Amniotic epithelial cell (primary cell): ENCODE measurements around the gene SLC6A14.

Experiments used
- DNase-seq: peaks from one replicate; pipeline ENCODE4 v3.0.0-alpha.2; 2010; ENCODE audit warnings: low read depth

The SLC6A14 gene, protein sequence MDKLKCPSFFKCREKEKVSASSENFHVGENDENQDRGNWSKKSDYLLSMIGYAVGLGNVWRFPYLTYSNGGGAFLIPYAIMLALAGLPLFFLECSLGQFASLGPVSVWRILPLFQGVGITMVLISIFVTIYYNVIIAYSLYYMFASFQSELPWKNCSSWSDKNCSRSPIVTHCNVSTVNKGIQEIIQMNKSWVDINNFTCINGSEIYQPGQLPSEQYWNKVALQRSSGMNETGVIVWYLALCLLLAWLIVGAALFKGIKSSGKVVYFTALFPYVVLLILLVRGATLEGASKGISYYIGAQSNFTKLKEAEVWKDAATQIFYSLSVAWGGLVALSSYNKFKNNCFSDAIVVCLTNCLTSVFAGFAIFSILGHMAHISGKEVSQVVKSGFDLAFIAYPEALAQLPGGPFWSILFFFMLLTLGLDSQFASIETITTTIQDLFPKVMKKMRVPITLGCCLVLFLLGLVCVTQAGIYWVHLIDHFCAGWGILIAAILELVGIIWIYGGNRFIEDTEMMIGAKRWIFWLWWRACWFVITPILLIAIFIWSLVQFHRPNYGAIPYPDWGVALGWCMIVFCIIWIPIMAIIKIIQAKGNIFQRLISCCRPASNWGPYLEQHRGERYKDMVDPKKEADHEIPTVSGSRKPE

DNA sequence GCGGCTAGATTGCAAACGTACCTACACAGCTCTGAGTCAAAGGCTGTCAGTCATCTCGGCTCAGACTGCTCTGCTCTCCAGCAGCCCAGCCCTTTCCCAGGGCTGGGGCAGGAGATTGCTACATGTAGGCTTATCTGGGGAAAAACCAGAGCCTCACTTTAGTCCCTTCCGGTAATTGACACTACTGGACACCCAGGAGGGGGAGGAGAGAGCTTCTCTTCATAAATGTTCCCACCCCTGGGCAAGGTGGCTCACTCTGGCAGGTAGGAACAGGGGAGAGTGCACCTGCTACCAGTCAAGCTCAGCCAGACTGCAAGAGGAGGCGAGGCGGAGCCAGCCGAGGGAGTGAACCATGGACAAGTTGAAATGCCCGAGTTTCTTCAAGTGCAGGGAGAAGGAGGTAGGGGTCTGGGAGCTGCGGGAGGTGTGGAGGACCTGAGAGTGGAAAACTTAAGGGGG, at the start of gene SLC6A14:
Gene SLC6A14 (plus strand): TSS at position 249 of the 459 bp plus-strand sequence. CDS start 104 bp downstream, at position 353.
- DNase-seq, result no peak

DNA sequence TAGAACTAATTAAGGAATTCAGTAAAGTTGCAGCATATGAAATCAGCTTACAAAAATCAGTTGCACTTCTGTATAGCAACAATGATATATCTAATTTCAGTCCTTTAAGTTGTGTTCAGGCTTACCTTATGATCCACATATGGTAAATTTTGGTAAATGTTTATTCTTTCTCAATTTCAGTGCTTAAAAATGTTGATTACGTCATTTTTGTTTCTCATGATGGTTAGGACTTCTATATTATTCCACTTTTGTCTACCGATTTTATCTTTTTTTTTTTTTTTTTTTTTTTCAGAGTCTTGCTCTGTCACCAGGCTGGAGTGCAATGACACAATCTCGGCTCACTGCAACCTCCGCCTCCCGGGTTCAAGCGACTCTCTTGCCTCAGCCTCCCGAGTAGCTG, 40.7 kb upstream of the SLC6A14 start:
- no peak for DNase-seq

- DNase-seq, result no peak
These were observed 36.7 kb upstream of the SLC6A14 start for GRCh38 chrX:116399681-116400080.

DNA sequence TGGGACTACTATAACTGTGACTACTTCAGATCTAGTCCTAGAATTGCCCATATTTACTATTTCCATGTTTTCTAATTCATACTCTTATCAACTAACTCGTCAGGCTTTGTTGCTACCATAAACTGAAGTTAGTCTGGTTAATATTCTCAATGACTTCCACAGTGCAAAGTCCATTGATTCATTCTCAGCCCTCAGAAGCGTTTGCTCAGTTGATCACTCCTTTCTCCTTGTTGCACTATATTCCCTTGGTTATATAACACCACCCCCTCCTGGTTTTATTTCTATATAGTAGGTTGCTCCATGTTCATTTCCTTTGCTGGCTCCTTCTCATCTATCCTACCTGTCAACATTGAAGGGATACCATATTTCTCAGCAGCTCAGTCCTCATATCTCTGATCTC, 27.2 kb upstream of the SLC6A14 start:
- DNase-seq, result no peak

DNA sequence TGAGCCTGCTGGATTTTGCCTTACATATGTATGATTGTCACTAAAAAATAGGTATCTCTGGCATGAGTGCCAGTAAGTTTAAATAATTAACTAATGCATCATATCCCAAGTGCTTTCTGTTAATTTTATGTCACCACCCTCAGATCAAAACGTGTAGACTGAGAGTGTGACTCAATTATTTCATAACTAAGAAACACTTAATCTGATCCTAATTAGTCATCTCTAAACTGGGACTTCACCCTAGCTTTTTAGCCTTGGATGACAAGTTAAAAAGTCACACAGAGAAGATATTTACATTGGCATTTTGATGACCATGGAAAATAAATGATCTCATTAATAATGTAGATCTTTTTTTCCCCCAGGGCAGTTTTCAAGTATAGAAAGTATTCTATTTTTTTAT, 23.1 kb upstream of the SLC6A14 start:
- DNase-seq, result no peak

GRCh38 chrX:116417214-116417613, 19.2 kb upstream of the SLC6A14 start:
- DNase-seq, result no peak

DNA sequence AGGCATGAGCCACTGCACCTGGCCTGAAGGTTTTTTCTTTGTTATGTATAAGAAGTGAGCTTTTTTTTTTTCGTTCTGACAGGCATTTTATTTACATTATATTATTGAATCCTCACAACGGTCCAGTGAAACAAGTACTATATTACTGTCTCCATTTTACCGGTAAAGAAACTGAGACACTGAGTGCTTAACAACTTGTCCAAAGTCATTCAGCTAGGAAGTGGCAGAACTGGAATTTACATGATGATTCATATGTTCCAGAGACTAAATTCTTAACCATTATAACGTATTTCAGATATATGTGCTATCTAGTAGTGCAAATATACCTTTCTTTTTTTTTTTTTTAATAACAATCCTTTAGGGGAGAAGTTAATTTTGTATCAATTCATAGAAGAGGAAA, 18.4 kb upstream of the SLC6A14 start:
- DNase-seq, result no peak

GRCh38 chrX:116427978-116428377, 8.4 kb upstream of the SLC6A14 start:
- DNase-seq, result no peak

DNA sequence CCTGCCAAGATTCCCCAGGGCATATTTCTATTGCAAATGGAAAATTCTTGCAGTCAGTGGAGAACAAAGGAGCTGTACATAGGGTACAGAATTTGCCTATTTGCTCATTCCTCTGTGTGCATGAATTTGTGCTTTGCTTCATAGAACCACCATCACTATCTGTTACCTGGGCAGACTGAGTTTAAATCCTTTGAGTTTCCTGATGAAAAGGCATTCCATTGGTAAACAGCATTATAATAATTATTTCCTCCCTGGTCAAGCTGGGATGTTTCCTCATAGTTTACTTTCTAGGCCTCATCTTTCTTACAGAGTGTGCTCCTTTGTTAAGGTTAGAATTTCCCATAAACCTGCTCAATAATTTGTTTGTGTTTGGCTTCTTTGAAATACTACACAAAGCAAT, 809 bp upstream of the SLC6A14 start:
- no peak for DNase-seq

DNA sequence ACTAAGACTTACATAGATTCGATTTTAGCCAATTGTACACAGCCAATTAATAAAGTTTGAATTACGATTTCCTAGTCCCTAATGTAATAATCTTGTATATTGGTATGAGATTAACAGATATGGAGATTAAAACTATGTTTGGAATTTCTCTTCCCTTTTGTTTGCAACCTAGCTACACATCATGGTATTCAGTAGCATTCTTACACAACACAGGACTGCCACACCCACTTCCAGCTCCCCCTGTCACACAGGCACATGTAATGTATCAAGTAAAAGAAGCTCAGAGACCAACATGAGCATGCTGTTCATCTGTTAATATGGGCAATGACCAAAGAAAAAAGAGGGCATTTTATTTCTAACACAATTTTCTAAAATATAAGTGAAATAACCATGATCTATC, 12.8 kb downstream of the SLC6A14 start:
- DNase-seq, result no peak

DNA sequence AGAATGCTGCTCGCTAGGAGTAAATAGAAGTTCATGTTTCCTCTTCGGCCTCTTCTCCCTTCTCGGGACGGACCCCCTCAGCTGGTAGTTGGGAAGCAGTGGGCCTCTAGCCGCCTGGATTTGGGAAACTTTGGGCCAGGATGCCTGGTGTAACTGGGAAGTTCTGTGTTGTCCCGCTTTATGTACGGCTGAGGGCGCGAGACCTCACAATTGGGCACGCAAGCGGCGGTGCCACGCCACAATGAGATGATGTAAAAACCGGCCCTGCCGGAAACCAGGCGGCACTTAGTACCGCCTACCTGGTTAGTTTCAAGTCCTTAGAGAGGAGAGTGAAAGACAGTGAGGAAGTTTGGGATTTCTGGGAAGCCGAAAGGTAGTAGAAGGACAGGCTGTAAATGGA, 26.4 kb downstream of the SLC6A14 start, which contains the start of gene CT83:
Gene CT83 (minus strand): TSS at position 155 of the 400 bp plus-strand sequence. CDS start 120 bp downstream, at position 35.
- DNase-seq, result no peak

DNA sequence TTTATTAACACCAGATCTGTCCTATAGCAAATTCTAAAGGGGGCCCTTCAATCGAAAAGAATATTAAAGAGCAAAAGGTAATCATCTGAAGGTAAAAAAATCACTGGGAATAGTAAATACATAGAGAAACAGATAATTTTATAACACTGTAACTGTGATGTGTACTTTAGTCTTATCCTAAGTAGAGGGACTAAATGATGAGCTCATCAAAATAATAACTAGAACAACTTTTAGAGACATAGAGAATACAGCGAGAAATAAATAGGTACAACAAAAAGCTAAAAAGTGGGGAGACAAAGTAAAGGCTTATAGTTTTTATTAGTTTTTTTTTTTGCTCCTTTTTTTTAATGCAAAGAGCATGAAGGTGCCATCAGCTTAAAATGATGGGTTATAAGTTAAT, 43.7 kb downstream of the SLC6A14 start:
- no peak for DNase-seq

DNA sequence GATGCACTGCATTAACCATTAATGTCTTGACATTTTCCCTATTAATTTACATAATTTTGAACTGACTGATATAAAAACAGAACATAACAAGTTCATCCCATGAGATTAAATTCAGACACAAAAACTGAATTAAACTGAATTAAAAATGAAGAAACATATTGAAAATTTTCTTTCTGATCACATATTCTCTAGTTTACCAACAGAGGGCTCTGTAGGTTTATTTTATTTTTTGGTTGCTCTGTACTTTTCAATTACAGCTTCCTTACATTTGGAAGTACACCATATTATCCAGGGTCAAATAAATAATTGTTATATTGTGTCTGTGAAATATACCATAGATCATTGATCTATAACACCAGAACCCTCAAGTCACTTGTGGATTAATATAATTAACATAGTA, 53.7 kb downstream of the SLC6A14 start:
- no peak for DNase-seq

DNA sequence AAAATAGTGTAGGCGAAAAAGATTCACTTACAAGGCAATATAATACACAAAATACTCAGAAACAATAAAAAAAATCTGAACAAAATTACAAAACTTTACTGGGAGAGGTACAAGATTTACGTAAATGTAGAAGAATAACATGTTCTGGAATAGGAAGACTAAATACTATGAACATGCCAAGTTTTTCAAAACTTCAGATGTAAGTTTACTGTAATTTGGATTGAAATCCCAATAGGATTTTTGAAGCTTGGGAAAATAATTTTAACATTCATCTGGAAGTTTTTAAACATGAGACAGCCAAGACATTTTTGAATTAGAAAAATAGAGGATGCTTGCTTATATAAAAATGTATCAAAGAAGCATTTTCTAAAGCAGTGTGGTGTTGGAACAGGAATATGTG, 56.9 kb downstream of the SLC6A14 start:
- no peak for DNase-seq

DNA sequence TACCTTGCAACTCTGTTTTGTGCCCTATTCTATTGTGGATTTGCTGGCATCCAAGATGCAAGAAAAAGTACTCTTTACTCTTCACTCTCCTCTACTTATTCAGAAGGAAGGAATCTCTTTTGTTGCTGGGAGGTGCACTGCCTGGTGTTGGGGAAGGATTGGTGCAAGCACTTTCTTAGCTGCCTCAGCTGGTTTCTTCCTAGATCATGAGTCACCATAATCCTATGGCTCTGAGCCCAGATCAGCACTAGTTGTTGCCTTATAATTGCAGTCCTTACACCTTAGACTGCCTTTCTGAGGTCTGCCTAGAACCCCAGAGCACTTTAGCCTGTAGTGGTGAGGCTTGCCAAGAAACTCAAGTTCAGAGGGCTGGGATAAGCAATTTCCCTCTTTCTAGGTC, 63.4 kb downstream of the SLC6A14 start:
- DNase-seq, result no peak
